ENCODE data around the gene AMZ1. TPM values are rescaled to one million over a fixed set of nuclear protein-coding genes. Genes with fewer than 3 reads are reported as not detected.
A peak's percentile ranks its signal among the peaks of the same experiment; 100 is the strongest.

The AMZ1 gene
- total RNA-seq, 1 experiment from 2014 or later = 0.85 TPM

- Mint-ChIP-seq H3K4me1 (peaks cover 6% of the 10 kb centered on the region), H3K27ac (peak overlapping the region; percentile 25), H3K4me3 (no peak overlapping the region), H3K9me3 (no peaks in the 10 kb centered on the region), H3K27me3 (ENCODE audit: low read depth) (no peaks in the 10 kb centered on the region), H3K36me3 (peaks cover 55% of the 10 kb centered on the region)
- CTCF ChIA-PET = interaction anchor here (0.9 to 2.4 kb wide), 25 partner anchors 9 to 267 kb away, joined by 3 to 63 read pairs (median 6); partner anchors contain the start of genes AMZ1 and TTYH3
- TF ChIP-seq FOXP4 (CRISPR knock-in tag; IDR thresholded peaks at IDR 0.05) (0 out of 2 replicates have a peak, but pooled peaks have one; percentile 31), SMAD3 (CRISPR knock-in tag; IDR thresholded peaks at IDR 0.05; ENCODE audit: borderline replicate concordance) (no peak), SOX15 (CRISPR knock-in tag; IDR thresholded peaks at IDR 0.05) (no peak), ETV6 (CRISPR knock-in tag; IDR thresholded peaks at IDR 0.05) (no peak), AR (CRISPR knock-in tag; IDR thresholded peaks at IDR 0.05) (no peak)
- POLR2A ChIA-PET = interaction anchor here (0.8 to 1.0 kb wide), 2 partner anchors 14 to 106 kb away, joined by 4 to 8 read pairs; no protein-coding TSS in a partner anchor
- no peak for DNase-seq (ENCODE audit: low spot score)
- no peak for ATAC-seq
Measured at GRCh38 chr7:2718296-2718965, 30.4 kb downstream of the AMZ1 start.

GRCh38 chr7:2719007-2719406 is 31.0 kb downstream of the AMZ1 start:
- Mint-ChIP-seq H3K27ac (peak overlapping the region; percentile 25), H3K36me3 (peaks cover 55% of the 10 kb centered on the region), H3K27me3 (ENCODE audit: low read depth) (no peaks in the 10 kb centered on the region), H3K4me3 (no peak overlapping the region), H3K4me1 (peaks cover 3% of the 10 kb centered on the region), H3K9me3 (no peaks in the 10 kb centered on the region)
- ChIA-PET CTCF (interaction anchor here (0.7 to 2.4 kb wide), 26 partner anchors 9 to 1166 kb away, joined by 3 to 63 read pairs (median 6); partner anchors contain the start of genes AMZ1 and TTYH3), POLR2A (interaction anchor here (0.8 to 1.1 kb wide), 3 partner anchors 9 to 106 kb away, joined by 4 to 8 read pairs (median 4); no protein-coding TSS in a partner anchor)
- DNase-seq (ENCODE audit: low spot score) = peak; percentile 74
- TF ChIP-seq ESRRA (CRISPR knock-in tag; IDR thresholded peaks at IDR 0.05; ENCODE audit: borderline replicate concordance) = no peak
- TF ChIP-seq ZNF317 (CRISPR knock-in tag; IDR thresholded peaks at IDR 0.05; ENCODE audit: borderline replicate concordance, low read depth) = peak; percentile 68; the same call in 1 of the 2 replicates
- TF ChIP-seq CTCF (IDR thresholded peaks at IDR 0.05) = peak; percentile 63; the same call in 1 of the 2 replicates
- ATAC-seq = peak; percentile 87

GRCh38 chr7:2720024-2720423 is 32.0 kb downstream of the AMZ1 start:
- ATAC-seq = no peak
- CTCF ChIA-PET = interaction anchor here (1.1 to 2.0 kb wide), 3 partner anchors 18 to 41 kb away, joined by 5 to 17 read pairs (median 11); no protein-coding TSS in a partner anchor

More at GRCh38 chr7:2720024-2720423, 32.0 kb downstream of the AMZ1 start:
- TF ChIP-seq E2F1 (CRISPR knock-in tag; IDR thresholded peaks at IDR 0.05) = no peak
- no peak for TF ChIP-seq ZNF425 (CRISPR knock-in tag; conservative IDR thresholded peaks at IDR 0.05)
- no peak for TF ChIP-seq EMX1 (CRISPR knock-in tag; IDR thresholded peaks at IDR 0.05)
- TF ChIP-seq IRF1 (CRISPR knock-in tag; IDR thresholded peaks at IDR 0.05) = no peak
- TF ChIP-seq NFYB (CRISPR knock-in tag; conservative IDR thresholded peaks at IDR 0.05; ENCODE audit: low read depth) = no peak
- no peak for TF ChIP-seq TP53 (CRISPR knock-in tag; IDR thresholded peaks at IDR 0.05)
- no peaks in the 10 kb centered on the region for H3K27me3 Mint-ChIP-seq (ENCODE audit: low read depth)
- peaks cover 3% of the 10 kb centered on the region; the same call in 1 of the 2 replicates for H3K4me1 Mint-ChIP-seq
- no peak for DNase-seq (ENCODE audit: low spot score)
- H3K27ac Mint-ChIP-seq = no peak overlapping the region
- no peak overlapping the region for H3K4me3 Mint-ChIP-seq
- H3K9me3 Mint-ChIP-seq = no peaks in the 10 kb centered on the region
- H3K36me3 Mint-ChIP-seq = peaks cover 46% of the 10 kb centered on the region
- POLR2A ChIA-PET = interaction anchor here (1.1 kb wide), 1 partner anchor 10 kb away, joined by 4 read pairs; no protein-coding TSS in a partner anchor
